Left ventricle myocardium superior (tissue), 1 donor: Measurements from ENCODE around the gene GPATCH3. TPM values are rescaled to one million over a fixed set of nuclear protein-coding genes. Genes with fewer than 3 reads are reported as not detected.
"Not testable (repeated sequence)": the region's sequence is repeated elsewhere in the genome, so short reads cannot be mapped to it uniquely, and the experiment has no call there.

Source experiments
- ATAC-seq: fragments of 200-7000 bp; cut with Tn5 transposase; one replicate; pipeline ENCODE4 v1.9.1; 2020; ENCODE audit warnings: mild to moderate bottlenecking, moderate library complexity
- DNase-seq: peaks from one replicate; pipeline ENCODE4 v3.0.0-alpha.2; 2020
- intact Hi-C: fragments of 100-400 bp; cut with micrococcal nuclease; formaldehyde crosslinking; loops from one replicate; pipeline ENCODE4 v1.11.0; 2022
- long read RNA-seq: library from polyadenylated mRNA; unstranded; transcript quantifications from one replicate; pipeline ENCODE4 v2.0.0, GENCODE V29; 2021
- total RNA-seq: library from RNA; stranded (reverse); fragmentation: NEBNext Ultra II Directional; extraction: Animal tissue kit (Norgen Biotek cat#: 25700); gene quantifications from one replicate; pipeline ENCODE4 v1.2.1, GENCODE V29; 2021
- donor health status: DM: no; HTN: yes; CAD: no; lungs with severe emphysema.

The GPATCH3 gene, protein sequence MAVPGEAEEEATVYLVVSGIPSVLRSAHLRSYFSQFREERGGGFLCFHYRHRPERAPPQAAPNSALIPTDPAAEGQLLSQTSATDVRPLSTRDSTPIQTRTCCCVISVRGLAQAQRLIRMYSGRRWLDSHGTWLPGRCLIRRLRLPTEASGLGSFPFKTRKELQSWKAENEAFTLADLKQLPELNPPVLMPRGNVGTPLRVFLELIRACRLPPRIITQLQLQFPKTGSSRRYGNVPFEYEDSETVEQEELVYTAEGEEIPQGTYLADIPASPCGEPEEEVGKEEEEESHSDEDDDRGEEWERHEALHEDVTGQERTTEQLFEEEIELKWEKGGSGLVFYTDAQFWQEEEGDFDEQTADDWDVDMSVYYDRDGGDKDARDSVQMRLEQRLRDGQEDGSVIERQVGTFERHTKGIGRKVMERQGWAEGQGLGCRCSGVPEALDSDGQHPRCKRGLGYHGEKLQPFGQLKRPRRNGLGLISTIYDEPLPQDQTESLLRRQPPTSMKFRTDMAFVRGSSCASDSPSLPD
- total RNA-seq, result 10.2 TPM
- long read RNA-seq, transcript GPATCH3-201 (7 exons, 2,123 nt), result major isoform, 16 of 18 reads
- long read RNA-seq, partial matches to known transcripts, result 0 of 18 reads
- long read RNA-seq, other reads (novel, unspliced or antisense), result 2 of 18 reads

DNA sequence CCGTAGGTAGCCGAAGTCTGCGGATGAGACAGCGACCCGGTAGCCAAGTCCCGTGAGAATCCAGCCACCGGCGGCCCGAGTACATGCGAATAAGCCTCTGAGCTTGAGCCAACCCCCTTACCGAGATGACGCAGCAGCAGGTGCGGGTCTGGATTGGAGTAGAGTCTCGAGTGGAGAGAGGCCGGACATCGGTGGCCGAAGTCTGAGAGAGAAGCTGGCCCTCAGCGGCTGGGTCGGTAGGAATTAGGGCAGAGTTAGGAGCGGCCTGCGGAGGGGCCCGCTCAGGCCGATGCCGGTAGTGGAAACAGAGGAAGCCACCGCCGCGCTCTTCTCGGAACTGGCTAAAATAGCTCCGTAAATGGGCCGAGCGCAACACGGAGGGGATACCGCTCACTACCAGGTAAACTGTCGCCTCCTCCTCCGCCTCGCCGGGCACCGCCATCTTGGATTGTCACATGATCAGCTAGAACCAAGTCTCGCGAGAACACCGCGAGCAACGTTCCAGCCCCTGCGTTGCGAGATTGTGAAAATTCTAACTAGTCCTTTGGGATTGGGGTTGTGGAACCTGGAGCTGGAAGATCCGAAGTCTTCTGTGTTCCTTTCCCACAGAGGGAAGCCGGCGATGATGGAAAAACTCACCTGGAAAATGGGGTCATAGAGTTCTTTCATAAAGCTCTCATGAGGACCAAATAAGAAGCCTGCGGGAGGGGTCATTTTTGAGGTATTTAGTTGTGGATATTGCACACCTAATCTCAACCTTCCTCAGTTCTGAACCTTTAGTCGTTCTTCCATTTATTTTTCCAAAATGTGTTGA lies at the start of gene GPATCH3:
Gene GPATCH3, minus strand, starts transcription at position 467 of the 814 bp plus-strand sequence. Its CDS starts 25 bp downstream, at position 442.
- DNase-seq (peak; percentile 95), ATAC-seq (peak; percentile 93)
- intact Hi-C loops, result no loop called here

- DNase-seq (no peak), ATAC-seq (peak; percentile 3)
- intact Hi-C loops, result no loop called here
Observed at GRCh38 chr1:26949926-26950319, 49.7 kb upstream of the GPATCH3 start.

DNA sequence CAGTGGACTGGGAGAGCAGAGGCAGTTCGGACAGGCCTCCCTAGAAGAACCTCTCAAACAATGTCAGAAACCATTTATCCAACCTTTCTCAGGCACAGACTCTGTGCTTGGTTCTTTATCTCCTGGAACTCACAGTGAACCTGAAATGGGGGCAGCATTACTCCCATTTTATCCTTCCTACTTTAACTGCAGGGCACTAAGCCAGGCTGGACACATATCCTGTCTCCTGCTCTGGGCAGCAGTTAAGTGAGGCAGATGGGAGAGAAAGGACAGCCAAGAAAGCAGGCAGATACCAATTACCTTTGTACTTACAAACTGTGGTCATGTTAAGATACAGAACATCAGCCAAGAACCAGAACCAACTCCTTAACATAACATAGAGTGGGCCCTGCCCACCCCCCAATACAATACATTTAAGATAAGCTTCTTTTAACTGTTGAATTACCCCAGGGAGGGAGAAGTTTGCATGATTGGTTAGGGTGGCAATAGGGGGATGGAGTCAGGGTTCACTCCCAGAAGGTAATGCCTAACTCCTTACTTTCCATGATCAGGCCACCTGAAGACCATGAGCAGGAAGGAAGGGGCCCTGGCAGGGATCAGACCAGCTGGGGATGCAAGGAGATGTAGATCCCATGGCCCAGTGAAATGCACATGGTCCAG lies 49.1 kb upstream of the GPATCH3 start:
- ATAC-seq (peak; percentile 76), DNase-seq (no peak)
- intact Hi-C loops, result no loop called here

DNA sequence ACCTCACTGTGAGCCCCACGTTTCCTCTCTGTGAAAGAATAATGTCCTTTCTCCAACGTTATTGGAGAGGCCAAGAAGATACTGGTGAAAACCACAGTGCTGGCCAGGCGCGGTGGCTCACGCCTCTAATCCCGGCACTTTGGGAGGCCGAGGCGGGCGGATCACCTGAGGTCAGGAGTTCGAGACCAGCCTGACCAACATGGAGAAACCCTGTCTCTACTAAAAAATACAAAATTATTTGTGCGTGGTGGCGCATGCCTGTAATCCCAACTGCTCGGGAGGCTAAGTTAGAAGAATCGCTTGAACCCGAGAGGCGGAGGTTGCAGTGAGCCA lies 48.4 kb upstream of the GPATCH3 start:
- DNase-seq, intact Hi-C loops, ATAC-seq: not testable (repeated sequence)

- ATAC-seq (peak; percentile 26), DNase-seq (no peak)
- intact Hi-C loops, result no loop called here
Observed at GRCh38 chr1:26946270-26946669, 46.0 kb upstream of the GPATCH3 start.

DNA sequence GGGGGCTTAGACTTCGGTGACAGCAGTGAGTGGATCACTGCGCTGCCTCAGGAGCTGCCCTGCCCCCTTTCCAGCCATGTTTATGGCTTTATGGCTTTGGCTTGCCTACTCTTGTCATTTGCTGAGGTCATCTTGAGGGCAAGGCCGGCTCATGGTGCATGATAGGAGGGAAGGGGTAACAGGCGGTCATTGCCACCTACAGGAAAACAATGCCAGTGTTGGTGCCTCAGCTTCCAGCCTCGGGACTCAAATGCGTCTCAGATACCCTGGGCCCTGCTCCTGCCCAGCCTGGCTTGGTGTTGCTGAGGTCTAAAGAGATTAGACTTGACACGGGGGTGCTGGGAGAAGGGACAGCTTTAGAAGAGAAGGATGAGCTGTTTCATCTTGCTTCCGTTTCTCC lies 45.5 kb upstream of the GPATCH3 start:
- DNase-seq (no peak), ATAC-seq (peak; percentile 44)
- intact Hi-C loops, result no loop called here

GRCh38 chr1:26945138-26945537 lies 44.9 kb upstream of the GPATCH3 start:
- DNase-seq (no peak), ATAC-seq (no peak)
- intact Hi-C loops, result no loop called here

DNA sequence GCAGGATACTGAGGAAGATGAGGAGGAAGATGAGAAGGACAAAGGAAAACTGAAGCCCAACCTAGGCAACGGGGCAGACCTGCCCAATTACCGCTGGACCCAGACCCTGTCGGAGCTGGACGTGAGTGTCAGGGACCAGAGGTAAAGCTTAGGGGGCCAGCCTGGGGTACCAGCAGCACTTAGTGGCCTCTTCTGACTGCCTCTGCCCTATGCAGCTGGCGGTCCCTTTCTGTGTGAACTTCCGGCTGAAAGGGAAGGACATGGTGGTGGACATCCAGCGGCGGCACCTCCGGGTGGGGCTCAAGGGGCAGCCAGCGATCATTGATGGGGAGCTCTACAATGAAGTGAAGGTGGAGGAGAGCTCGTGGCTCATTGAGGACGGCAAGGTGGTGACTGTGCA lies 42.4 kb upstream of the GPATCH3 start:
- ATAC-seq (no peak), DNase-seq (no peak)
- intact Hi-C loops, result no loop called here

DNA sequence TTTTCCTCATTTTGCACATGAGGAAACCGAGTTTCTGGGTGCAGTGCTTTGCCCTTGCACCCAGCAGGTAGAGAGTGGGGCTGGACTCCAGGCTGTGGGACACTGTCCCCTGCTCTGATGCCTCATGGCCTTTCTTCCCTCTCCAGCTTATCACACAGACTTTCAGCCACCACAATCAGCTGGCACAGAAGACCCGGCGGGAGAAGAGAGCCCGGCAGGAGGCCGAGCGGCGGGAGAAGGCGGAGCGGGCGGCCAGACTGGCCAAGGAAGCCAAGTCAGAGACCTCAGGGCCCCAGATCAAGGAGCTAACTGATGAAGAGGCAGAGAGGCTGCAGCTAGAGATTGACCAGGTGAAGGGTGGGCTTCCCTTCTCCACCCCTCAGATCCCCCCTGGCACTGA lies 41.0 kb upstream of the GPATCH3 start:
- intact Hi-C loops, result no loop called here
- DNase-seq (no peak), ATAC-seq (peak; percentile 29)

- ATAC-seq, result peak; percentile 6
- intact Hi-C loops, result no loop called here
Observed at GRCh38 chr1:26938659-26939025, 38.4 kb upstream of the GPATCH3 start.

DNA sequence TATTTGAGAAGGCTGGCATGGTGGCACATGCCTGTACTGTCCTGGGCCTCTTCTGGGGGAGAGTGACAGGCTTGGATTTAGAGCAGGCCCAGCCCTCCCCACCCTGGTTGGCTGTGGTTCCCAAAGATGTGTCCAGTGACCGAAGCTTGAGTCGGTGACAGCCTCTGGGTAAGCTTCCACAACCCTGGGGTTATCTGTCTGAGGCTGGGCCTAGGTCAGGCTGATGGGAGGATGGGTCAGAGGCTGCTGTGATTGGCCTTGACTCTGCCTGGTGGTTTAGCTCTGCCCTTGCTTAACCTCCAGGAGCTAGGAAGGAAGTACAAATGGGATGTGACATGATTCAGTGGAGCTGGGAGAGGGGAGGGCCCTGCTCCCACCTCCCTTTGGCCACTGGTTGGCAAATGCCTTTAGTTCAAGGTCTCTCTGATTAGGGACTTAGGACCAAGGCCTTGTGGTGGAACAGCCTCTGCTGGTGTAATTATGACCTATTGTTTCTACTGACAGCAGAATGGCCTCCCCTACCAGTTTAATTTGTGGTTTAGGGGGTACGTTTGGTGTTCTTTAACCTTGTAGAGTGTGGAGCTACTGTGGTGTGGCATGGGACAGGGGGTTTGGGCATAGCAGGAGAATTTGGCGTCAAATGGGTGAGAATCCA lies 37.9 kb upstream of the GPATCH3 start:
- intact Hi-C loops, result no loop called here
- DNase-seq (peak; percentile 39), ATAC-seq (peak; percentile 74)

More at GRCh38 chr1:26938659-26939025, 38.4 kb upstream of the GPATCH3 start:
- no peak for DNase-seq

DNA sequence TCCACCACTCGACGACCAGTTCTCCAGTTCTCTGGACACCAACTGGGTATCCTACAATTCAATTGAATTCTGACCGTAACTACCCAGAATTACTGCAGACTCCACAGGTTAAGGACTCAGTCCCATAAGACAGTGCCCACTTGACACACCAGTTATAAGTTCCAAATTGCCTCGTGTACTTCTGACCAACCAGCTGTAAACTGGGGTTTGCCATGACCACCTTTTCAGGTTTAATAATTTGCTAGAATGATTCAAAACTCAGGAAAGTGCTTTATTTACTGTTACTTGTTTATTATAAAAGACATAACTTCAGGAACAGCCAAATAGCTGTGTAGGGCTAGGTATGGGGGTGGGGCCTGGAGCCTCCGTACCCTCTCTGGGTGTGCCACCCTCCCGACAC lies 36.6 kb upstream of the GPATCH3 start:
- intact Hi-C loops, result no loop called here
- ATAC-seq, result no peak
- DNase-seq, result no peak

- ATAC-seq (no peak), DNase-seq (no peak)
- intact Hi-C loops, result no loop called here
Observed at GRCh38 chr1:26932531-26932930, 32.3 kb upstream of the GPATCH3 start.

DNA sequence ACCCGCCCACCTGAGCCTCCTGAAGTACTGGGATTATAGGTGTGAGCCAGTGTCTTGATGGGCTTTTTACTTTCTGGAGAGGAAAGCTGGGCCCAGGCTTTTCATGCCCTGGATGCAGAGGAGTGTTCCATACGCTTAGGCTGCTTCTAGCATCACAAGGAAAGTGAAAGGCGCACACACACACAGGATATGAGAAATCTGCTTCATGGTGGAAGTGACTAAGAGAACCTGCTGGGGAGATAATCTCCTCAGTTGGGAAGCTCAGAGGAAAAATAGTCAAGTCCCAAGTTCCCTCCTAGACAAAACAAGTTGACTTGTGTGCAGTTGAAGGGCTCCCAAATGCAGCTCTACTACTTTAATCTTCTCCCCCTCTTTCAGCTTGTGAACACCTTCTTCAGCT lies 23.4 kb upstream of the GPATCH3 start:
- intact Hi-C loops, result no loop called here
- ATAC-seq (no peak), DNase-seq (no peak)

- DNase-seq, result no peak
- intact Hi-C loops, result no loop called here
- no peak for ATAC-seq
Observed at GRCh38 chr1:26922901-26923300, 22.6 kb upstream of the GPATCH3 start.

- ATAC-seq (no peak), DNase-seq (no peak)
- intact Hi-C loops, result no loop called here
Observed at GRCh38 chr1:26922431-26922729, 22.1 kb upstream of the GPATCH3 start.

DNA sequence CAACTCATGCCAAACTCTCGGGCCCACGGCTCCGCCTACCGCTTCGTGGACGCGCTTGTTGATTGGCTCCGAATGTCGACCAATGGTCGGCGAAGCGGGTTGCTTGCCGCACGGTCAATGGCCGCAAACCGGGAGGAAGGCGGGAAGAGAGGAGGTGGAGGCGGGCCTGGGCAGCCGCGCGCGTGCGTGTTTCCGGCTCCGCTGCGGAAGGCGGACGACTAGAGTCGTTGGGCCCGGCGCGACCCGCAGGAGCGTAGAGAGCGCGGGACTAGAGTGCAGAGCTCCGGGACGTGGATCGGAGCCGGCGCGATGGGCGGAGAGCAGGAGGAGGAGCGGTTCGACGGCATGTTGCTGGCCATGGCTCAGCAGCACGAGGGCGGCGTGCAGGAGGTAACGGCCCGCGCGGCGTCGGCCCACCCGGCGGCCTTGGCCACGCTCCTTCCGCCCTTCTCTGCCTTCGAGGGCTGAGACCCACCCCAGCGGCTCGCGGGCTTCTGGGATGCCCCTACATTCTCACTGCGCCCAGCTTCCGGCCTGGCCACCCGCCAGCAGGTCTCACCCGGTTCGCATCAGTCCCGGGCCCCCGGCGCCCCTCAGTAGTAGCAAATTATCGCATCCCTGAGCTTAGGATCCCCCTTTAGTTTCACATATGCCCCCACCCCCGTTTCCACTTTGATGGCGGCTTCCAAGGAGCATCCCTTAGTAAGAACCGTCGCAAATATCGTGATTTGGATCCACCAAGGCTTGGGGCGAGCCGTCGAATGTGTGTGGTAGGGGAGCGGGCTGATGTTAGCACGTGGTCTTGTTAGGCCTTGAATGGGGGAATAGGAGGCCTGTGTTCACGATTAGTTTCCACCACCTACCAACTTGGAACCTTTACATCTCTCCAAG lies 21.5 kb upstream of the GPATCH3 start, which contains the start of gene NUDC:
Gene NUDC, plus strand, starts transcription at position 204 of the 891 bp plus-strand sequence. Its CDS starts 106 bp downstream, at position 310.
- DNase-seq (peak; percentile 97), ATAC-seq (peak; percentile 99)
- intact Hi-C loops, result no loop called here

DNA sequence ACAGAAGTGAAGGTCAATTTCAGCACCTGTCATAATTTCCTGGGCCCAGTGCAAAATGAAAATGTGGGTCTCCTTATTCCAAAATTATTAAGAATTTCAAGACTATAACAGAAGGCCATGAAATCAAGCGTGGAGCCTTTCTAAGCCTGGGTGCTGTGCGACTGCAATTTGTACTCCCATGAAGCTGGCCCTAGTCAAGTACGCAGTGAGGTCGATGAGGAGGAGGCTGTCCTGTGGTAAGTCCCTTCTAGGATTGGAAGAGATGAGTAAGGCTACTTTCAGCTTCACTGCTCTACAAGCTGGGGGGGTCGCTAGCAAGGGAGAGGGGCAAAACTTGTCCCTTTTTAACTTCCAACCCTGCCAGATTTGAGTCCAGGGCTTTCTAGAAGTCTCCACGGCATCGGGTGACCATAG lies 20.9 kb upstream of the GPATCH3 start:
- intact Hi-C loops, result no loop called here
- DNase-seq (no peak), ATAC-seq (peak; percentile 49)
